ENCODE results near the gene POLDIP2.

- TF ChIP-seq CTCF (IDR thresholded peaks at IDR 0.05) (no peak), POLR2A (IDR thresholded peaks at IDR 0.05) (no peak)
Observed at GRCh38 chr17:28395426-28395825, 38.1 kb upstream of the POLDIP2 start.
